RKO (cell line): ENCODE data around the gene RTL10.
A peak's percentile ranks its signal among the peaks of the same experiment; 100 is the strongest.

Experiments
- DNase-seq: peaks from one replicate; pipeline ENCODE4 v3.0.0-alpha.2; 2016; ENCODE audit warnings: low spot score

The RTL10 gene

GRCh38 chr22:19854778-19855503 is at the start of gene RTL10, which contains the start of gene GNB1L:
TSS of gene RTL10 (minus strand) at chr22:19854874. CDS start at chr22:19852261, 2,613 bp downstream.
TSS of gene GNB1L (minus strand) at chr22:19854874. CDS start at chr22:19821355, 33,519 bp downstream.
- DNase-seq, result peak; percentile 97

GRCh38 chr22:19904174-19904856 is 49.6 kb upstream of the RTL10 start:
- DNase-seq, result no peak

- DNase-seq, result no peak
Observed at GRCh38 chr22:19903513-19903912, 48.8 kb upstream of the RTL10 start.

GRCh38 chr22:19903031-19903430 is 48.4 kb upstream of the RTL10 start:
- DNase-seq, result no peak

- DNase-seq, result no peak
Observed at GRCh38 chr22:19902245-19902715, 47.6 kb upstream of the RTL10 start.

GRCh38 chr22:19901577-19902244 is 47.0 kb upstream of the RTL10 start:
- no peak for DNase-seq

GRCh38 chr22:19900707-19901436 is 46.2 kb upstream of the RTL10 start:
- DNase-seq, result no peak

GRCh38 chr22:19898831-19899567 is 44.3 kb upstream of the RTL10 start:
- DNase-seq, result no peak

GRCh38 chr22:19898145-19898544 is 43.5 kb upstream of the RTL10 start:
- DNase-seq, result no peak

- DNase-seq, result no peak
Observed at GRCh38 chr22:19897726-19898125, 43.1 kb upstream of the RTL10 start.

- no peak for DNase-seq
Observed at GRCh38 chr22:19896665-19897355, 42.1 kb upstream of the RTL10 start.

GRCh38 chr22:19895160-19895849 is 40.6 kb upstream of the RTL10 start:
- DNase-seq, result no peak

GRCh38 chr22:19893363-19893762 is 38.7 kb upstream of the RTL10 start:
- no peak for DNase-seq

- DNase-seq, result no peak
Observed at GRCh38 chr22:19892925-19893324, 38.3 kb upstream of the RTL10 start.

- no peak for DNase-seq
Observed at GRCh38 chr22:19892257-19892879, 37.7 kb upstream of the RTL10 start.

- peak; percentile 78 for DNase-seq
Observed at GRCh38 chr22:19891317-19892256, 36.9 kb upstream of the RTL10 start.

GRCh38 chr22:19890502-19891316 is 36.0 kb upstream of the RTL10 start:
- no peak for DNase-seq

- no peak for DNase-seq
Observed at GRCh38 chr22:19889951-19890350, 35.3 kb upstream of the RTL10 start.
